ENCODE results near the gene TNFRSF21.
"Not testable (repeated sequence)": the region's sequence is repeated elsewhere in the genome, so short reads cannot be mapped to it uniquely, and the experiment has no call there.

The TNFRSF21 gene

DNA sequence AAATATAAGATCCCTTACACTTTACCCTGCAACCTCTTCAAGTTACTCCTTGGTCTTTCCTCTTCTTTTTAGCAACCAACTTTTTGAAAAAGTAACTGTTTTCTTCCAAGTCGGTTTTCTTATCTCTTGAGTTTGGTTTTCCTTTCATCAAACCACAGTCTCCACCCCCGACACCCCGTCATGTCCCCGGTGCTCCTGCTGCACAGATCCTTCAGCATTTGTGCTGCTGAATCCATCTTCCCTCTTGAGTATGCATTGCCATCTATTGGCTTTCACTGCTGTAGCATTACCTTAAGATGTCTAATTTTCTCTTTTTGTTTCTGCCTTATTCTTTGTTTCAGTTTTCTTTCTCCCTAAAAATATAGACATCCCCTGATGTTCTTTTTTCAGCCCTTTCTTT is 11.9 kb upstream of the TNFRSF21 start:
- no peak for DNase-seq

DNA sequence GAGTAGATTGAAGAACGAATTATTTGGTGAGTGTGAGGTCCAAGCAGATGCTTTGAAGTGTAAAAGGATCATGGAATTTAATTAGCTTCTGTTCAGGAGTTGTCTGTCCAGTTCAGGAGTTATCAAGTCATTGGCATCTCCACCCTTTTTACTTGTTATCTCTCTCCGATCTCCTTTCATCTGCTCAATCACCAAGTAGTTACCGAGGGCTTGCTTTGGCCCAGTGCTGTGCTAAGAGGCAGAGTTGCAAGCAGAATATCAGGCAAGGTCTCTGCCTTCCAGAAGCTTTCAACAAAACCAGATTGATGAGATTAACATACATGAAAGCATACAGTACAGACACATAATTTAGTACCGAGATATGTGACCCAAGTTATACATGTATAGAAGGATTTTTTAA is 10.2 kb upstream of the TNFRSF21 start:
- DNase-seq: no peak

- no peak for DNase-seq
These were observed 9.7 kb upstream of the TNFRSF21 start for GRCh38 chr6:47319382-47319781.

- DNase-seq: no peak
These were observed 8.7 kb upstream of the TNFRSF21 start for GRCh38 chr6:47318236-47318989.

DNA sequence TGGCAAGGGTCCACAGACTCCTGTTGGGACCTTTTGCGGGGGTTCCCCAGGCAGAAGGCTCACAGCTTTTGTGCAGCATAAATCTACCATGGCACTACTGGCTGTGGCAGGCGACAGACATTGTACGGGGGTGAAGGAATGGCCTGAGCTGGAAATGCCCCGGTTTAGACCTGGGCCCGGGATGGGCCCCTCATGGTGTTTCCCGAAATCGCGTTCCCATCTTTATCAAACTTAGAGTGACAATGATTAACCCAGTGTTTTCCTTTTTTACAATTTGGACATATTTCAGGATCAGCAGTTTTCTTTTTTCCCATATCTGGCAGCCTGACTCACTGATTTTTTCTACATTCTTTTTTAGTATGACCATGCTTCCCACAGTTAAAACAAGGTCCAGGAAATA is 5.5 kb upstream of the TNFRSF21 start:
- not testable (repeated sequence) for DNase-seq

DNA sequence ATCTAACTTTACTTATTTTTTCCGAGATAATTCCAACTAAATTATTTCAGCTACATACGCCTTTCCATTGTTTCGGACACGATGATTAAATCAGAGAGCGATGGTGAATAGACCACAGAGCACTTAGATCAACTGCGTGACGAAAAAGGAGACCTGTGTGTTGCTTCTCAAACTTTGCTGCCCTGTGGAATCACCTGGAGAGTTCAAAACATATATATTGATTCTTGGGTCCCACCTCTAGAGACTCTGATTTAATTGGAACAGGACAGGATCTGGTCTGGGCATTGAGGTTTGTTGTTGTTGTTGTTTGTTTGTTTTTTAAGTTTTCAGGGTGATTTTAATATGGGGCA is 401 bp upstream of the TNFRSF21 start:
- DNase-seq: no peak

GRCh38 chr6:47308552-47309290 is 984 bp downstream of the TNFRSF21 start:
- DNase-seq: peak; percentile 16

GRCh38 chr6:47308198-47308517 is 1.5 kb downstream of the TNFRSF21 start:
- DNase-seq: no peak

- DNase-seq: no peak
These were observed 2.1 kb downstream of the TNFRSF21 start for GRCh38 chr6:47307362-47308197.

- no peak for DNase-seq
These were observed 2.8 kb downstream of the TNFRSF21 start for GRCh38 chr6:47306887-47307286.

DNA sequence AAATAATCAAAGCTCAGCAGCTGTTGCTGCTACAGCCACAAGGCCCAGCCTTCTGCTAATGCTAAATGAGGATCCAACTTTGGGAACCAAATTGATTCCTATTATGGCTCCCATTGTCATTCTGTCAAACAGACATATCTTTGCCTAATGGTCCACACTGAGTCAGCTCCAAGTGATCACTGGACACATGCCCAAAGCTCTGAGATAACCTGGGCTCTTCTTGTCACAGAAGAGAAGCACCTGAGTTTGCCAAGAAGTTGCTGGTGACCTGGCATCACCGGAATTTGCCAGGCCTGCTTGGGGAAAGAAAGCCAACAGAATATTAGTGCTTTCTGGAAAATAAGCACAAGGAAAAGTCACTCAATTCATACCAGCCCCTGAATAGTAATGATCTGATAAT is 5.8 kb downstream of the TNFRSF21 start:
- no peak for DNase-seq

DNA sequence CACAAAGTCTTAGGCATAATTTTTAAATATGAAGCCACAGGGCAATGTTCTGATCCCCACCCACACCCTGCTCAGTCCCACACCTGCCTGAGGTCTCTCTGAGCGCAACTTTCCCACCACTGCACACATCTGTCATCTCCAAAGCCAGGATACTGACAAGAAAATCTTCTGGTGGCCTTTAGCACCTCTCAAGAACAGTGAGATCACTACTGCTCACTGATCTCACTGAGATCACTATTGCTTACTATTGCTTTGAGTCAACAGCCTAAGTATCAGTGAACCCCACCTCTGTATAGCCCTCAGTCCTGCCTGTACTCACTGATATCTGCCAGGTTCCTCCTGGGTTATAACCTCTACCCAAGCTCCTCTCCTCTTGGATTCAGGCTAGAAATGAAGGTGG is 6.4 kb downstream of the TNFRSF21 start:
- DNase-seq: no peak

DNA sequence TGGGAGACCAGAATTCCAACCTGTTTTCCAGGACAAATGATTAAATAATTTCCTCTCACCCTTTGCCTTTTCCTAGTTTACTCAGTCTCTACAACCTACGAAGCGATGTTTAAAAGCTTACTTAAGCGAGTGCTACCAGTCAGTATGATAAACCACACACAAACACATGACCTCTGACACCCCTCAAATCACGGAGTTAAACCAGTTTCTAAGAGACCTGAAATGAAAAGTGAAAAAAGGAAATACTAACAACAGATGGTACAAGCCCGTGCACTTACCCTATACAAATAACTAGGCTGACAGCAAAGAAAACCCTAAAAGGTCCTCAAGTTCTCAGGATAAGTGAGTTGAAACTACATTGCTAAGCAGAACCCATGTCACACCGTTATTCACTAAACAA is 7.7 kb downstream of the TNFRSF21 start:
- DNase-seq: no peak

- DNase-seq: no peak
These were observed 8.3 kb downstream of the TNFRSF21 start for GRCh38 chr6:47301441-47301840.

DNA sequence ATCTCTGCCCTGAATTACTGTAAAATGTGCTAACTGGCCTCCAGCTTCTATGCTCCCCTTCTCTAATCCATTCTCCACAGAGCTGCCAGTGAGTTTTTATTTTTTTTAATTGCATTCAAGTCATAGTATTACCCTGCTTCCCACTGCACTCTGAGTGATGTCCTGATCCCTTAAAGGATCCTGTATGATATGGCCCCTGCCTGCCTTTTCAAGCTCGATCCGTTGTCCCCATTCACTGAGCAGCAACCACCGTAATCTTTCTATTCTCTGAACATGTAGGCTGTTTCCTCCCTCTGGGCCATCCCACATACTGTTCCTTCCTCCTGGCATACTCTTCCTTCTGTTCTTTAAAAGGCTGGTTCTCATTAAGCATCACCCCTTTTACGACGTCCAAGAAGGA is 9.3 kb downstream of the TNFRSF21 start:
- no peak for DNase-seq

DNA sequence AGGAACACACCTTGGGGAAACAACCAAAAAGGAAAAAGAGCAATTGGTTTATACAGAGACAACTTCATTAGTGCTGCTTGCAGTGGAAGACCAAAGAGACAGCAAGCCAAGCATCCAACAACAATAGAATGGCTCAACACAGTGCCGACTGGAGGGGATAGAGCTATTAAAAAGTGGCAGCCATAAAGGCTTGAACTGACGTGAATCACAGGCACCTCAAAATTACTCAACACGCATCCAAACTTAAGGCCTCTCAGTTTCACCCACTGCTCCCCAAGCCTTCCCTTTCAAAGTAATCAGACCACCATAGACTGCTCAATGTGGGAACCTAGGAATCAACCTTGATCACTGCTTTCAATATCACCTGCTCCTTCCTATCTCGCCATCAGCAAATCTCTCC is 9.7 kb downstream of the TNFRSF21 start:
- DNase-seq: no peak

DNA sequence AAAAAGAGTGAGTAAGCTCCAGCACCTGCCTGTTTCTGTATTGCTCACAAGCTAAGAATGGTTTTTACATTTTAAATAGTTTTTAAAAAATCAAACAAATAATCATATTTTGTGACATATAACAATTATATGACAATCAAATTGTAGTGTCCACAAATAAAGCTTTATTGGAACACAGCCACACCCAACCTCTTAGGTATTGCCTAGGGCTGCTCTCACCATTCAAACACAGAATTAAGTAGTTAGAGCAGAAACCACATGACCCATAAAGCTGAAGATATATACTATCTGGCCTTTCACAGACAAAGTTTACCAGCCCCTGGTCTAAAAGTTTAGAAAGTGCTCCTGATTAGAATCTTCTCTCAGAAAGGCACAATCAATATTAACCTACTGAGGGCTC is 11.2 kb downstream of the TNFRSF21 start:
- DNase-seq: no peak

DNA sequence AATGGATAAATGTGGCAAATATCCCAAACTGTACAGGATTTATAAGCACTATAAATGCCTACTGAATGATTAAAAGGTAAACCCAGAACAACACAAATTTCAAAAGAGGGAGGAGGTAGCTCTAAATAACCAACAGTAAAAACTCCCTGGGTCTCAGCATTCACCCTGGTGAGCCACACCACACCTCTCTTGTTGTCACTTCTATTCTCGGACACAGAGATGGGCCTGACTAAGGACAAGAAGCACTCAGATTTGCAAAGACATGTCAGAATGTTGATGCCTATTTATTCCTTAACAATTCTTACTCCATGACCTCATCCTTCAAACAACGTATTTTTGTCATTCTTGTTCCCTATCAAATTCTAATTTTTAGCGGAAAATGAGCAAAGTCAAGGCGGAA is 14.7 kb downstream of the TNFRSF21 start:
- no peak for DNase-seq

GRCh38 chr6:47292944-47293343 is 16.8 kb downstream of the TNFRSF21 start:
- no peak for DNase-seq

GRCh38 chr6:47292027-47292426 is 17.7 kb downstream of the TNFRSF21 start:
- no peak for DNase-seq

- DNase-seq: no peak
These were observed 19.4 kb downstream of the TNFRSF21 start for GRCh38 chr6:47290124-47290834.

DNA sequence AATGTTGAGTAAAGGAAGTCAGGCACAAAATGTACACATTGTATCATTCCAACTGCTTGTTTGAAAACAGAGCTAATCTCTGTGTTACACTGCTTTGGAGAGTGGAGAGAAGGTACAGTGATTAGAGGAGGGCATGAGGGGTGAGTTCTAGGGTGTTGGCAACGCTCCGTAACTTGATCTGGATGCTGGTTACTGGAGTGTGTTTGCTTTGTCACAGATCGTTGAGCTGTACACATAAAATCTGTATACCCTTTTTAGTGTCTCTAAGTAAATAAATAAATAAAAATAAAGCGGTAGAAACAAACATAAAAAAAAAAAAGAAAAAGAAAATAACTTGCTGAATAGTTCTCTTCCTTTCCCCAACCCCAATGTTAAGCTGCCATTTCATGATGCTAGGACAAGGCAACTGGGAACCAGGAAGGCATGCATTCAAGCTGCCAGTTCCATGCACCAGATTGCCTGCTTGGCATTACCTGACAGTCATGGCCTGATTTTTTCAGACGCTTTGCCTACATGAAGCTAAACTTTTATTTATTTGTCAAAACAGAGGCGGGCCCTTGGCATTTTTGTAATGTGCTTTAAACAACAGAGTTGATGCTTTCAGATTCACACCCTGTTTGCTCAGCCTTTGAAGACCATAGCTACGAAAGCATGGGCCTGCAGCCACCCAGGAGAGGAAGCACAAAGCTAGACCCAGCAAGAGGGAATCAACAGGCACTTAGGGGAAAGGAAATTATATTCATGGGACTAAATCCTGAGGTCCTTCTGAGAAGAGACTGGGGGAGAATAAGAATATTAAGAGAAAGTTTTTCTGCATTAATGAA is 21.2 kb downstream of the TNFRSF21 start:
- peak; percentile 44 for DNase-seq
